HG03460 (cell line): ENCODE measurements around the gene TSPAN2.
"Not testable (repeated sequence)": the region's sequence is repeated elsewhere in the genome, so short reads cannot be mapped to it uniquely, and the experiment has no call there.

ENCODE experiments used
- ATAC-seq: cut with Tn5 transposase; IDR thresholded peaks from one replicate; pipeline ENCODE4 v1.9.1; 2021; ENCODE audit not compliant: unreplicated experiment

TSPAN2 gene

GRCh38 chr1:115041654-115042053 lies 47.6 kb downstream of the TSPAN2 start:
- no peak for ATAC-seq

GRCh38 chr1:115040501-115040900 lies 48.8 kb downstream of the TSPAN2 start:
- ATAC-seq = no peak

DNA sequence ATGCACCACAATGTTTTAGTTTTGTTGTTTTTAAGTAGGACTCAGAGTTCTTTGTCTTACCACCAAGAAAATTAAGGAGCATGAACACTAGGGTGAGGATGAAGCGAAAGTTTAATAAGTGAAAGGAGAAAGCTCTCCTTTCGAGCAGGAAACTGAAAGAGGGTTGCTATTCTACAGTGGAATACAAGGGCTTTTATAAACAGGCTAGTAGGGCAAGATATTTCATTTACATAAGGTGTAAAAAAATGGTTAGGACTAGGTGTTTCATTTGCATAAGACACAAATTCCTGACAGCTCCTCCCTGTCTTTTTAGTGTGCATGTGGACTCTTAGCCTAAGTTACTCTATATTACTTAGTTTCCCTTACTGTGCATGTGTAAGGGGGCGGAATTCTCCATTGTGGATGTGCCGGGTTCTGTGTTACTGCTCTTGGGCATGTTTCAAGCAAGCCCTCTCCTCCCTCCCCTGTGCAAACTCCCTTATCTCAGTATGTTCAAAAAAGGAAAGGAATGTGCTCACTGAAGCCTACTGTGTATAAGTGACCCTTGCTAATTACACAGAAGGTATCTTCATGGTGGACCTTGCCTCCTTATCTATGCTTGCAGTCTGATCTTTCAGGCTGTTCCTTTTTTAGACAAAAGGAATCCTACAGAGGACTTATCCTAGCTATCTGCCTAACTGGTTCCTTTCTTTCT lies 52.3 kb downstream of the TSPAN2 start:
- no peak for ATAC-seq

GRCh38 chr1:115035652-115036051 lies 53.7 kb downstream of the TSPAN2 start:
- ATAC-seq = no peak

DNA sequence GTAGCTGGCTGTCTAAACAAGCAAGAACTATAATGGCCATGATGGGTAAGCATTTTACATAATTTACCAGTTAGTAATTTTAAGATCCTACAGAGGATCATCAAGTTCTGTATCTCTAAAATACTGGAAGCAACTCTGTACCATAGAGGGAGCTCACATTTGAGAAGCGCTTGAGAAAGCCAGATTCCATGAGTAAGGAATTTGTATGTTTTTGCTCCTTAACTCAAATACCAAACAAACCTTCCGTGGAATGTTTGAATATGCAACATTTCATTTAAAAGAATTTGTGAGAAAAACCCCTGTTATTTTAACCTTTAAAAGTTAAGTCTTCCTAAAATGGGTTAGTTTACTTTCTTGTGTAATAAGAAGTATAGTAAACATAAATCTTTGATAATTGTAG lies 57.7 kb downstream of the TSPAN2 start:
- ATAC-seq = no peak

GRCh38 chr1:115029526-115029925 lies 59.8 kb downstream of the TSPAN2 start, which contains the start of gene TSHB:
TSHB (plus strand) TSS chr1:115029826; CDS start chr1:115033363, 3,537 bp downstream.
- no peak for ATAC-seq

DNA sequence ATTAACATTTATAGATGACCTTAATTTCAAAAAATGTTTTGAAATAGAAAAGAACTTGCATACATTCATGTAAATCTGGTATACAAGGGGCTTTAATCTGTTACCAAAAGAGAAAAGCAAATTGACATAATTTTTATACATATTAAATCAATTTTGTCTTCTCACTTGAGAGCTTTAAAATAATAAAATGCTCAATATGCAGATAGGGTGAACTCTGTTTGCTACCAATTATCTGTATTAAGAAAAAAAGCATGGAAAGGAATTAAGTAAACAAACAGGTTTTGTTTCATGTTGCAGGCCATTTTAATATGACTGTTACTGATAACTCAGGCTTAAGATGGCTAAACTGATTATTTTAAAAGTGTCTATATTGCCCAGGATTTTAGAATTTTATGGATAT lies 65.7 kb downstream of the TSPAN2 start:
- no peak for ATAC-seq

- no peak for ATAC-seq
Observed at GRCh38 chr1:115021145-115021544, 68.2 kb downstream of the TSPAN2 start.

DNA sequence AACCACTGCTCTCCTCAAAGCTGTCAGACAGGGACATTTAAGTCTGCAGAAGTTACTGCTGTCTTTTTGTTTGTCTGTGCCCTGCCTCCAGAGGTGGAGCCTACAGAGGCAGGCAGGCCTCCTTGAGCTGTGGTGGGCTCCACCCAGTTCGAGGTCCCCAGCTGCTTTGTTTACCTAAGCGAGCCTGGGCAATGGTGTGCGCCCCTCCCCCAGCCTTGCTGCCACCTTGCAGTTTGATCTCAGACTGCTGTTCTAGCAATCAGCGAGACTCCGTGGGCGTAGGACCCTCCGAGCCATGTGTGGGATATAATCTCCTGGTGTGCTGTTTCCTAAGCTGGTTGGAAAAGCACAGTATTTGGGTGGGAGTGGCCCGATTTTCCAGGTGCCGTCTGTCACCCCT lies 69.8 kb downstream of the TSPAN2 start:
- not testable (repeated sequence) for ATAC-seq

DNA sequence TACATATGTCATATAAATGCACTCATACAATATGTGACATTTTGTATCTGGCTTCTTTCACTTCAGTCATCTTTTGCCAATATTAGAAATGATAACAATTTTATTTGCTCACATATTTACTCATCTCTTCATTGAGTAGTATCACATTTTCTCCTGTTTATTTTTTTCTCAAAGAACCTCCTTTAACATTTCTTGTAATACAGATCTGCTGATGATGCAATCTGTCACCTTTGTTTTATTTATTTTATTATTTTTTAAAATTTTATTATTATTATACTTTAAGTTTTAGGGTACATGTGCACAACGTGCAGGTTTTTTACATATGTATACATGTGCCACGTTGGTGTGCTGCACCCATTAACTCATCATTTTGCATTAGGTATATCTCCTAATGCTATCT lies 75.5 kb downstream of the TSPAN2 start:
- no peak for ATAC-seq

- no peak for ATAC-seq
Observed at GRCh38 chr1:115012434-115012833, 76.9 kb downstream of the TSPAN2 start.

GRCh38 chr1:115012006-115012405 lies 77.3 kb downstream of the TSPAN2 start:
- no peak for ATAC-seq

DNA sequence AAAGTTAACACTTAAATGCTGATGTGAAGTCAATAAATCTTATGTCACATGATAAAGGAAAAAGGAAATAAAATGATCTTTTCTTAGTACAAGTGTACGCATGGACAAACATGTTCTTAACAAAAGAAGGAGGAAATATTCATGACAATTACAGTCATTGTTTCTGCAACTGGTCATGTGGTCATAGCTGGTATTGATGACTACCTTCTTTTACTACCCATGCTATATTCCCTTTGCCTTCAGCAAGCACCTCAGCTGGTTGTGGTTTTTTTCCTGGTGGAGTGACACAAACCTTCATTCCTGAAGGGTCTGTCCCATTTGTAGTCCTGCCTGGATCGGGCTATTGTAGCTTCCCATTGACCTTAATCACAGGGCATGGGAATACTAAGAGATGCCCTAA lies 83.1 kb downstream of the TSPAN2 start:
- no peak for ATAC-seq
